GM12801 (cell line): ENCODE data around the gene DRGX.

Experiments
- CTCF ChIP-seq: IDR thresholded peaks from one replicate; pipeline ENCODE4 v1.5.1; 2011; ENCODE audit warnings: control low read depth; ENCODE audit not compliant: insufficient read length; ENCODE audit errors: extremely low read depth

Gene DRGX

GRCh38 chr10:49395741-49396665 lies at the start of gene DRGX:
Gene DRGX, minus strand, starts transcription at chr10:49396089. Its CDS starts 649 bp downstream, at chr10:49395440.
- TF ChIP-seq CTCF = no peak

GRCh38 chr10:49444349-49444748 lies 48.5 kb upstream of the DRGX start:
- no peak for TF ChIP-seq CTCF

GRCh38 chr10:49442863-49443262 lies 47.0 kb upstream of the DRGX start:
- no peak for TF ChIP-seq CTCF

GRCh38 chr10:49441488-49442476 lies 45.9 kb upstream of the DRGX start:
- no peak for TF ChIP-seq CTCF

- TF ChIP-seq CTCF = no peak
Measured at GRCh38 chr10:49435225-49435624, 39.3 kb upstream of the DRGX start.

- no peak for TF ChIP-seq CTCF
Measured at GRCh38 chr10:49433069-49433468, 37.2 kb upstream of the DRGX start.

- TF ChIP-seq CTCF = no peak
Measured at GRCh38 chr10:49431426-49431825, 35.5 kb upstream of the DRGX start.
